ENCODE data around the gene DNLZ. TPM values are rescaled to one million over a fixed set of nuclear protein-coding genes. Genes with fewer than 3 reads are reported as not detected.

DNLZ gene
- total and polyA plus RNA-seq, 12 donors, result 3.1 to 28.9 (median 17.5) TPM

DNA sequence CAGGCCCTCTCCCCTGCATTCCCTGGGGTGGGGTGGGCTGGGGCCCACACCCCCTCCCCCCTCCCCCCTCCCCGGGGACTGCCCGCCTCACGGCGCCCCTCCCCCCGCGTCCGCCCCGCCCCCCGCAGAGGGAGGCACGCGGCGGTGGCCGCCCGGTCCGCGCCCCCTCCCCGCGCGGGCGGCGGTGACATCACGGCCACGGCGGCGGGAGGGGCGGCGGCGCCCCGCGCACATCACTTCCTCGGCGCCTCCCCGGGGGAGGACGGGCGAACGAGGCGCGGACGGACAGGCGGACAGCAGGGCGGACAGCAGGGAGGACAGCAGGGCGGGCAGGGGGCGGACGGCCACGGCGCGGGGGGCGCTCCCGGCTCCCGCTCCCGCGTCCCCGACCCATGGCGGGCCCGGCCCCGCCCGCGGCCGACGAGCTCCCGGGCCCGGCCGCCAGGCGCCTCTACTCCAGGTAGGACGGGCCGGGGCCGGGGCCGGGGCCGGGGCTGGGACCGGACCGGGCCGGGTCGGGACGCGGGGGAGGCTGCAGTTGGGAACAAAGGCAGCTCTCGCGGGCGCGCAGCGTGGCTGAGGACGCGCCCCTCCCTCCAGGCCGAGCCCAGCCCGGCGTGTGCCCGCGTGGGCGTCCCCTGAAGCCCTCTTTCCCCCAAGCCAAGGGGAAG, 36.1 kb downstream of the DNLZ start, which contains the start of gene GPSM1:
Gene GPSM1 (plus strand): TSS at position 236 of the 671 bp plus-strand sequence. CDS start 157 bp downstream, at position 393.
- Histone ChIP-seq H3K9me3 (replicated peaks in 1 of 3) (no peaks in the 10 kb centered on the region), H3K27ac (peak within 1 kb of the TSS in 3 of 5 donors; percentile 32 to 84 (median 73)), H3K27me3 (no peaks in the 10 kb centered on the region), H3K4me3 (peak within 1 kb of the TSS in 2 of 4 donors; percentile 56 to 93), H3K36me3 (replicated peaks in 1 of 2) (no peaks in the 10 kb centered on the region), H3K4me1 (replicated peaks in 1 of 2) (peaks cover 5 to 26% of the 10 kb centered on the region in 2 donors)
- peak; percentile 29 to 47 for TF ChIP-seq POLR2A (IDR thresholded peaks at IDR 0.05)
- TF ChIP-seq, protein P1, sequence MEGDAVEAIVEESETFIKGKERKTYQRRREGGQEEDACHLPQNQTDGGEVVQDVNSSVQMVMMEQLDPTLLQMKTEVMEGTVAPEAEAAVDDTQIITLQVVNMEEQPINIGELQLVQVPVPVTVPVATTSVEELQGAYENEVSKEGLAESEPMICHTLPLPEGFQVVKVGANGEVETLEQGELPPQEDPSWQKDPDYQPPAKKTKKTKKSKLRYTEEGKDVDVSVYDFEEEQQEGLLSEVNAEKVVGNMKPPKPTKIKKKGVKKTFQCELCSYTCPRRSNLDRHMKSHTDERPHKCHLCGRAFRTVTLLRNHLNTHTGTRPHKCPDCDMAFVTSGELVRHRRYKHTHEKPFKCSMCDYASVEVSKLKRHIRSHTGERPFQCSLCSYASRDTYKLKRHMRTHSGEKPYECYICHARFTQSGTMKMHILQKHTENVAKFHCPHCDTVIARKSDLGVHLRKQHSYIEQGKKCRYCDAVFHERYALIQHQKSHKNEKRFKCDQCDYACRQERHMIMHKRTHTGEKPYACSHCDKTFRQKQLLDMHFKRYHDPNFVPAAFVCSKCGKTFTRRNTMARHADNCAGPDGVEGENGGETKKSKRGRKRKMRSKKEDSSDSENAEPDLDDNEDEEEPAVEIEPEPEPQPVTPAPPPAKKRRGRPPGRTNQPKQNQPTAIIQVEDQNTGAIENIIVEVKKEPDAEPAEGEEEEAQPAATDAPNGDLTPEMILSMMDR (IDR thresholded peaks at IDR 0.05), result no peak
- WGBS, 4 donors, result 1 to 2% methylated on average over 58 to 69 of the region's 88 CpGs; no CpG with 5 or more reads in 2 of the 4 donors
- DNase-seq, result peak in 3 of 7 donors; percentile 60 to 68 (median 60)
- intact Hi-C loops (cut with DNase I), result no loop called here

DNA sequence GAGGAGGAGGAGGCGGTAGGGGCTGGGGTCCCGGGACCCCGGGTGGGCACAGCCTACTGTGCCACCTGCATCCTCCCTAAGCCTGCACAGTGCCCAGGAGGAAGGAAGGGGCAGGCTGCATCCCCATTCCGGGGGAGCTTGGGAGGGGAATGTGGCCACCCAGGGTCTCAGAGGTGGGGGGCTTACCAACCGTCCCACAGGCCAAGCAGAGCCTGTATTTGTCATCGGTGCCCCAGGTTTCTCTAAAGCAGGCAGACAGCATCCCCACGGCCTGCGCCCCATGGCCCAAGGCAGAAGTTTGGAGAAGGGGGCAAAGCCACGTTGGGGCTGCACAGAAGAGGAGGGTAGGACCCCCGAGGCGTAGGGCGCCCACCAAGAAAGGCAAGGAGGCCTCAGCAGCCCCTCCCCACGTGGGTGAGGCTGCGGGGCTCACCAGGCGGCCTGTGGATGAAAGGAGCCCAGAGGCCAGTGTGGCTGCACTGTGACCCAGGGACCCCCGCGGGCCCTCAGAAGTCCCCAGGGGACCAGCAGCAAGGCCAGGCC, 36.7 kb downstream of the DNLZ start:
- DNase-seq, result no peak
- H3K27ac ChIP-seq, result peak overlapping the region in 2 of 5 donors; percentile 73 to 84
- H3K9me3 ChIP-seq (replicated peaks in 1 of 3), result no peaks in the 10 kb centered on the region
- WGBS, 4 donors, result 32 to 66% (median 39%) methylated on average over 5 to 17 of the region's 17 CpGs
- no peaks in the 10 kb centered on the region for H3K36me3 ChIP-seq (replicated peaks in 1 of 2)
- H3K4me3 ChIP-seq, result peak overlapping the region in 1 of 4 donors; percentile 93
- H3K27me3 ChIP-seq, result no peaks in the 10 kb centered on the region
- H3K4me1 ChIP-seq (replicated peaks in 1 of 2), result peaks cover 5 to 26% of the 10 kb centered on the region in 2 donors
- TF ChIP-seq POLR2A (IDR thresholded peaks at IDR 0.05), result no peak
- TF ChIP-seq, protein P1 (IDR thresholded peaks at IDR 0.05), result no peak
- intact Hi-C loops (cut with DNase I), result no loop called here

DNA sequence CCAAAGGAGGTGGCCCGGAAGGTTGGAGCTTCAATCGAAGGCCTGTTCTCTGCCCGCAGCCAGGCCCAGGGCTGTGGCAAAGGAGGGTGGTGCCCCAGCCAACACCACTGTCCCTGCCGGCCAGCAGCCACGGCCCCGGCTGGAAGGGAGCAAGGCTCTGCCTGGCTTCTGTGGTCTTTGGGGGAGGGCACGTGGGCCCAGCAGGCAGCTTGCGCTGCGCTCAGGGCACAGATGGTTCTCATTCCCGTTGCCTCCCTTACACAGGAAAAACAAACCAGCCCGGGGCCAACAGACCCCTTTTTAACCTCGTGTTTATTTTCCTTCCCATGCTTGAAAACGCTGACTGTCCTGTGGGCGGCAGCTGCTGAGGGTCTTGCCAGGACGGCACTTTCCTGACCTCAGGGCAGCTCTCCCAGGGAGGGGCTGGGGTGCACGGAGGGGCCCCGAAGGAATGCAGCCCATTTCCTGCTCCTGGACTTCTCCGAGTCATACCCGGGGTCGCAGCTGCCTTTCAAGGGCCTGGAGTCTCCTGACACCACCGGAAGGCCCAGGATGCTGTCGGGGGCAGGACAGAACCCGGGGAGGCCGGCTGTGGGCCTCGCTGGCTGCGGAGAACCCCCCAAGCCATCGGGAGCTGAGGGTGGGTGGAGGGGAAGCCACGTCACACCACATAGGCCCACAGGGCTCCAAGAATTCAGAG, 37.3 kb downstream of the DNLZ start:
- Histone ChIP-seq H3K27me3 (no peaks in the 10 kb centered on the region), H3K27ac (peak overlapping the region in 2 of 5 donors; percentile 73 to 84), H3K36me3 (replicated peaks in 1 of 2) (no peaks in the 10 kb centered on the region), H3K9me3 (replicated peaks in 1 of 3) (no peaks in the 10 kb centered on the region), H3K4me1 (replicated peaks in 1 of 2) (peaks cover 5 to 26% of the 10 kb centered on the region in 2 donors), H3K4me3 (no peak overlapping the region)
- WGBS, 4 donors, result 50 to 56% (median 51%) methylated on average over 19 to 28 of the region's 28 CpGs; no CpG with 5 or more reads in 1 of the 4 donors
- no peak for DNase-seq
- intact Hi-C loops (cut with DNase I), result no loop called here
- no peak for TF ChIP-seq POLR2A (IDR thresholded peaks at IDR 0.05)
- TF ChIP-seq, protein P1 (IDR thresholded peaks at IDR 0.05), result no peak

DNA sequence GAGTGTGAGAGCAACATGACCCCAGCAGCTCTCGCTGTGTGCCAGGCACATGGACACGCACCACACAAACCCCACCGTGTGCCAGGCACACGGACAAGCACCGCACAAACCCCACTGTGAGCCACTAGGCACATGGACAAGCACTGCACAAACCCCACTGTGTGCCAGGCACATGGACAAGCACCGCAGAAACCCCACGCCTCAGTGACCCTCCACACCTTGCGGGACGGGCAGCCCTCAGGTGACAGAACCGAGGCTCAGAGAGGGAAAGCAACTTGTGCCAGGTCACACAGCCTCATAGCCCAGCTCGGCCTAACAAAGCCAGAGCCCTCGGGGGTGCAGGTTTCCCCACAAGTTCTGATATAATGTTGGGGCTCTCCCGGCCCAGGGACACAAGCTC, 38.2 kb downstream of the DNLZ start:
- Histone ChIP-seq H3K27ac (no peak overlapping the region), H3K4me3 (no peak overlapping the region), H3K9me3 (replicated peaks in 1 of 3) (no peaks in the 10 kb centered on the region), H3K36me3 (replicated peaks in 1 of 2) (no peaks in the 10 kb centered on the region), H3K27me3 (no peaks in the 10 kb centered on the region), H3K4me1 (replicated peaks in 1 of 2) (peaks cover 5 to 26% of the 10 kb centered on the region in 2 donors)
- intact Hi-C loops (cut with DNase I), result no loop called here
- WGBS, 4 donors, result 92 to 100% (median 94%) methylated on average over 2 to 13 of the region's 13 CpGs
- no peak for DNase-seq
- TF ChIP-seq, protein P1 (IDR thresholded peaks at IDR 0.05), result no peak
- no peak for TF ChIP-seq POLR2A (IDR thresholded peaks at IDR 0.05)

All from adrenal gland (tissue), 12 donors.